WERI-Rb-1 (cell line): Measurements from ENCODE around the gene OR9Q1.

Source experiments
- DNase-seq: peaks from one replicate; pipeline ENCODE4 v3.0.0-alpha.2; 2020
- H3K27ac ChIP-seq: fragments of 250-450 bp; sonication (Bioruptor Pico); 2 replicates; pipeline ENCODE4 v1.5.1; 2020; ENCODE audit warnings: mild to moderate bottlenecking, moderate library complexity
- H3K27me3 ChIP-seq: fragments of 250-450 bp; sonication (Bioruptor Pico); 2 replicates; pipeline ENCODE4 v1.5.1; 2021; ENCODE audit warnings: mild to moderate bottlenecking, low read depth, moderate library complexity; ENCODE audit not compliant: insufficient read depth, severe bottlenecking
- H3K36me3 ChIP-seq: fragments of 250-450 bp; sonication (Bioruptor Pico); 2 replicates; pipeline ENCODE4 v1.5.1; 2020; ENCODE audit warnings: mild to moderate bottlenecking, moderate library complexity
- H3K4me3 ChIP-seq: 2 replicates; pipeline ENCODE4 v1.5.1; 2011; ENCODE audit warnings: low read depth, mild to moderate bottlenecking, control low read depth, low read length
- H3K9me3 ChIP-seq: fragments of 250-450 bp; sonication (Bioruptor Pico); 2 replicates; pipeline ENCODE4 v1.5.1; 2021; ENCODE audit warnings: mild to moderate bottlenecking, moderate library complexity; ENCODE audit not compliant: severe bottlenecking
- CTCF ChIP-seq: IDR thresholded peaks from 2 replicates; pipeline ENCODE4 v1.5.1; 2011; ENCODE audit warnings: low read depth, mild to moderate bottlenecking, control low read depth, inconsistent platforms, low read length

OR9Q1 gene

GRCh38 chr11:58058276-58059006 lies 34.8 kb downstream of the OR9Q1 start:
- H3K9me3 ChIP-seq, result no peaks in the 10 kb centered on the region
- peaks cover 57% of the 10 kb centered on the region for H3K27me3 ChIP-seq
- no peaks in the 10 kb centered on the region for H3K36me3 ChIP-seq
- no peak overlapping the region for H3K27ac ChIP-seq
- TF ChIP-seq CTCF, result no peak
- H3K4me3 ChIP-seq, result no peak overlapping the region
- DNase-seq, result no peak

GRCh38 chr11:58059007-58059350 lies 35.3 kb downstream of the OR9Q1 start:
- no peak for DNase-seq
- Histone ChIP-seq H3K27ac (no peak overlapping the region), H3K36me3 (no peaks in the 10 kb centered on the region), H3K4me3 (no peak overlapping the region), H3K9me3 (no peaks in the 10 kb centered on the region), H3K27me3 (peaks cover 59% of the 10 kb centered on the region)
- TF ChIP-seq CTCF, result no peak

- no peak for TF ChIP-seq CTCF
- peaks cover 65% of the 10 kb centered on the region for H3K27me3 ChIP-seq
- H3K9me3 ChIP-seq, result no peaks in the 10 kb centered on the region
- no peak overlapping the region for H3K27ac ChIP-seq
- no peak overlapping the region for H3K4me3 ChIP-seq
- no peaks in the 10 kb centered on the region for H3K36me3 ChIP-seq
- no peak for DNase-seq
Measured at GRCh38 chr11:58060535-58060934, 36.9 kb downstream of the OR9Q1 start.

- no peak for TF ChIP-seq CTCF
- no peak overlapping the region for H3K27ac ChIP-seq
- no peaks in the 10 kb centered on the region for H3K36me3 ChIP-seq
- no peak for DNase-seq
- no peaks in the 10 kb centered on the region for H3K9me3 ChIP-seq
- no peak overlapping the region for H3K4me3 ChIP-seq
- peaks cover 68% of the 10 kb centered on the region for H3K27me3 ChIP-seq
Measured at GRCh38 chr11:58060939-58061672, 37.4 kb downstream of the OR9Q1 start.

- Histone ChIP-seq H3K9me3 (no peaks in the 10 kb centered on the region), H3K4me3 (no peak overlapping the region), H3K27ac (no peak overlapping the region), H3K36me3 (no peaks in the 10 kb centered on the region), H3K27me3 (peaks cover 73% of the 10 kb centered on the region)
- TF ChIP-seq CTCF, result no peak
- DNase-seq, result no peak
Measured at GRCh38 chr11:58061813-58062212, 38.1 kb downstream of the OR9Q1 start.

- no peak overlapping the region for H3K27ac ChIP-seq
- no peaks in the 10 kb centered on the region for H3K36me3 ChIP-seq
- H3K27me3 ChIP-seq, result peaks cover 53% of the 10 kb centered on the region
- no peak for TF ChIP-seq CTCF
- no peak overlapping the region for H3K4me3 ChIP-seq
- no peak for DNase-seq
- no peaks in the 10 kb centered on the region for H3K9me3 ChIP-seq
Measured at GRCh38 chr11:58067685-58068084, 44.0 kb downstream of the OR9Q1 start.
